Breast epithelium (tissue), 3 donors: ENCODE data around the gene GARRE1.
"Not testable (repeated sequence)": the region's sequence is repeated elsewhere in the genome, so short reads cannot be mapped to it uniquely, and the experiment has no call there.

Source experiments
- CTCF ChIP-seq, 3 donors: fragments of 450-650 bp; IDR thresholded peaks; one replicate each; pipeline ENCODE4 v1.5.1; 2016 to 2017; ENCODE audit warnings: antibody characterized with exemption in 3 of 3, mild to moderate bottlenecking in 3 of 3, moderate library complexity in 3 of 3
- POLR2A ChIP-seq: fragments of 450-650 bp; IDR thresholded peaks from one replicate; pipeline ENCODE4 v1.6.1; 2016; ENCODE audit warnings: antibody characterized with exemption, mild to moderate bottlenecking, moderate library complexity

- not testable (repeated sequence) for TF ChIP-seq CTCF (IDR thresholded peaks at IDR 0.05); POLR2A
These were observed 691 bp upstream of the GARRE1 start for GRCh38 chr19:34253681-34254045.
